Measurements from ENCODE around the gene DKK3.

DNA sequence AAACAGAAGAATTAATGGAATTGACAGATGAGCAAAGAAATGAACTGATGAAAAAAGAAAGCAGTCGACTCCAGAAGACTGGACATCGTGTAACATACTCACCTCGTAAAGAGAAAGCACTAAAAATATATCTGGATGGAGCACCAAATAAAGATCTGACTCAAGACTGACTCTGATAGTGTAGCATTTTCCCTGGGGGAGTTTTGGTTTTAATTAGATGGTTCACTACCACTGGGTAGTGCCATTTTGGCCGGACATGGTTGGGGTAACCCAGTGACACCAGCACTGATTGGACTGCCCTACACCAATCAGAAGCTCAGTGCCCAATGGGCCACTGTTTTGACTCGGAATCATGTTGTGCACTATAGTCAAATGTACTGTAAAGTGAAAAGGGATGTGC, 52.4 kb downstream of the DKK3 start:
- no peak for TF ChIP-seq EZH2 (IDR thresholded peaks at IDR 0.05)
- TF ChIP-seq, protein P1, sequence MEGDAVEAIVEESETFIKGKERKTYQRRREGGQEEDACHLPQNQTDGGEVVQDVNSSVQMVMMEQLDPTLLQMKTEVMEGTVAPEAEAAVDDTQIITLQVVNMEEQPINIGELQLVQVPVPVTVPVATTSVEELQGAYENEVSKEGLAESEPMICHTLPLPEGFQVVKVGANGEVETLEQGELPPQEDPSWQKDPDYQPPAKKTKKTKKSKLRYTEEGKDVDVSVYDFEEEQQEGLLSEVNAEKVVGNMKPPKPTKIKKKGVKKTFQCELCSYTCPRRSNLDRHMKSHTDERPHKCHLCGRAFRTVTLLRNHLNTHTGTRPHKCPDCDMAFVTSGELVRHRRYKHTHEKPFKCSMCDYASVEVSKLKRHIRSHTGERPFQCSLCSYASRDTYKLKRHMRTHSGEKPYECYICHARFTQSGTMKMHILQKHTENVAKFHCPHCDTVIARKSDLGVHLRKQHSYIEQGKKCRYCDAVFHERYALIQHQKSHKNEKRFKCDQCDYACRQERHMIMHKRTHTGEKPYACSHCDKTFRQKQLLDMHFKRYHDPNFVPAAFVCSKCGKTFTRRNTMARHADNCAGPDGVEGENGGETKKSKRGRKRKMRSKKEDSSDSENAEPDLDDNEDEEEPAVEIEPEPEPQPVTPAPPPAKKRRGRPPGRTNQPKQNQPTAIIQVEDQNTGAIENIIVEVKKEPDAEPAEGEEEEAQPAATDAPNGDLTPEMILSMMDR (IDR thresholded peaks at IDR 0.05): no peak

Data from neural progenitor cell (in vitro differentiated cells).